Measurements from ENCODE around the gene STK11.

DNA sequence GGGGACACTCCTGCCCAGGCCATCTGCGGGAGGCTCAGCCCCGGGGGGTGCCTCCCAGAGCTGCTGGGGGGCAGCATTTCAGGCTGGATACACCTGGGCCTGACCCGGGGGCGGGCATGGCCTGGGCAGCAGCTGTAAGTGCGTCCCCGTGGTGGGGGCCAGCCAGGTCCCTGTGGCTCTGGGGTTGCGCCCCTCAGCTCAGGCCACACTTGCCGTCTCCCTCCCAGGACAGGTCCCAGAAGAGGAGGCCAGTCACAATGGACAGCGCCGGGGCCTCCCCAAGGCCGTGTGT is 20.6 kb downstream of the STK11 start:
- TF ChIP-seq CTCF (conservative IDR thresholded peaks at IDR 0.05; ENCODE audit: low read depth in 2 of 2) (no peak), POLR2AphosphoS5 (IDR thresholded peaks at IDR 0.05; ENCODE audit: low read depth) (no peak), ZNF114 (CRISPR knock-in tag; IDR thresholded peaks at IDR 0.05) (no peak), EZH2 (IDR thresholded peaks at IDR 0.05; ENCODE audit: low read depth, unreplicated experiment) (no peak), STAT1 (IDR thresholded peaks at IDR 0.05; ENCODE audit: unreplicated experiment) (no peak), CREB1 (CRISPR knock-in tag; IDR thresholded peaks at IDR 0.05; ENCODE audit: low read depth) (no peak), EZH2phosphoT487 (IDR thresholded peaks at IDR 0.05; ENCODE audit: unreplicated experiment) (no peak), ZNF331 (CRISPR knock-in tag; IDR thresholded peaks at IDR 0.05; ENCODE audit: low read depth) (no peak)
- TF ChIP-seq, protein P1, sequence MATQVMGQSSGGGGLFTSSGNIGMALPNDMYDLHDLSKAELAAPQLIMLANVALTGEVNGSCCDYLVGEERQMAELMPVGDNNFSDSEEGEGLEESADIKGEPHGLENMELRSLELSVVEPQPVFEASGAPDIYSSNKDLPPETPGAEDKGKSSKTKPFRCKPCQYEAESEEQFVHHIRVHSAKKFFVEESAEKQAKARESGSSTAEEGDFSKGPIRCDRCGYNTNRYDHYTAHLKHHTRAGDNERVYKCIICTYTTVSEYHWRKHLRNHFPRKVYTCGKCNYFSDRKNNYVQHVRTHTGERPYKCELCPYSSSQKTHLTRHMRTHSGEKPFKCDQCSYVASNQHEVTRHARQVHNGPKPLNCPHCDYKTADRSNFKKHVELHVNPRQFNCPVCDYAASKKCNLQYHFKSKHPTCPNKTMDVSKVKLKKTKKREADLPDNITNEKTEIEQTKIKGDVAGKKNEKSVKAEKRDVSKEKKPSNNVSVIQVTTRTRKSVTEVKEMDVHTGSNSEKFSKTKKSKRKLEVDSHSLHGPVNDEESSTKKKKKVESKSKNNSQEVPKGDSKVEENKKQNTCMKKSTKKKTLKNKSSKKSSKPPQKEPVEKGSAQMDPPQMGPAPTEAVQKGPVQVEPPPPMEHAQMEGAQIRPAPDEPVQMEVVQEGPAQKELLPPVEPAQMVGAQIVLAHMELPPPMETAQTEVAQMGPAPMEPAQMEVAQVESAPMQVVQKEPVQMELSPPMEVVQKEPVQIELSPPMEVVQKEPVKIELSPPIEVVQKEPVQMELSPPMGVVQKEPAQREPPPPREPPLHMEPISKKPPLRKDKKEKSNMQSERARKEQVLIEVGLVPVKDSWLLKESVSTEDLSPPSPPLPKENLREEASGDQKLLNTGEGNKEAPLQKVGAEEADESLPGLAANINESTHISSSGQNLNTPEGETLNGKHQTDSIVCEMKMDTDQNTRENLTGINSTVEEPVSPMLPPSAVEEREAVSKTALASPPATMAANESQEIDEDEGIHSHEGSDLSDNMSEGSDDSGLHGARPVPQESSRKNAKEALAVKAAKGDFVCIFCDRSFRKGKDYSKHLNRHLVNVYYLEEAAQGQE (IDR thresholded peaks at IDR 0.05; ENCODE audit: unreplicated experiment), result no peak

All from GM23338 (cell line).